Measurements from ENCODE around the gene SLC35F1. TPM values are rescaled to one million over a fixed set of nuclear protein-coding genes. Genes with fewer than 3 reads are reported as not detected.

SLC35F1 gene
- total and polyA plus RNA-seq, 10 of the 15 experiments (the other 5 are each of a cell fraction or from before 2014, with no cell fraction given) = 0.01 TPM; not detected in 9

GRCh38 chr6:117916483-117916882 lies 9.4 kb downstream of the SLC35F1 start:
- ChIA-PET POLR2A (no interaction called here), RAD21 (ENCODE audit: unreplicated experiment) (no interaction called here), CTCF (no interaction called here), SMC1A (ENCODE audit: uncharacterized antibody, unreplicated experiment) (no interaction called here)
- BruUV-seq (replicated peaks) = no TSS peak
- H2AFZ ChIP-seq (ENCODE audit: control insufficient read depth, low read depth, low read length) = no peak overlapping the region
- TF ChIP-seq ZSCAN29 (IDR thresholded peaks at IDR 0.05) (no peak), MXI1 (IDR thresholded peaks at IDR 0.05; ENCODE audit: low read depth, low read length) (no peak), RUNX3 (IDR thresholded peaks at IDR 0.05; ENCODE audit: low read length) (no peak), MTA3 (IDR thresholded peaks at IDR 0.05; ENCODE audit: borderline replicate concordance, low read length) (no peak), WRNIP1 (IDR thresholded peaks at IDR 0.05; ENCODE audit: borderline replicate concordance, low read depth, low read length) (no peak), CHD4 (IDR thresholded peaks at IDR 0.05) (no peak), IRF3 (IDR thresholded peaks at IDR 0.05) (no peak), NFXL1 (IDR thresholded peaks at IDR 0.05; ENCODE audit: borderline replicate concordance) (no peak), MAX (IDR thresholded peaks at IDR 0.05; ENCODE audit: low read depth, low read length) (no peak), IRF4 (IDR thresholded peaks at IDR 0.05; ENCODE audit: low read depth, low read length) (no peak), NR2C1 (IDR thresholded peaks at IDR 0.05) (no peak)
- no peak overlapping the region for H3K27ac ChIP-seq (ENCODE audit: control insufficient read depth, insufficient read depth)
- in situ Hi-C loops (cut with MboI) = no loop called here
- H3K4me1 ChIP-seq (ENCODE audit: control insufficient read depth, insufficient read depth, low read length) = no peaks in the 10 kb centered on the region
- peaks cover 0 to 9% of the 10 kb centered on the region in 2 experiments for H3K27me3 ChIP-seq (replicated peaks in 1 of 2; ENCODE audit: control insufficient read depth in 2 of 2, insufficient read depth in 2 of 2, low read length in 1 of 2)
- H3K9me3 ChIP-seq (replicated peaks; ENCODE audit: control insufficient read depth, insufficient read depth, low read length) = no peaks in the 10 kb centered on the region
- no peak overlapping the region for H3K4me3 ChIP-seq
- no peak overlapping the region for H3K9ac ChIP-seq (ENCODE audit: control insufficient read depth, insufficient read depth, low read length)
- no peaks in the 10 kb centered on the region for H3K79me2 ChIP-seq (ENCODE audit: control insufficient read depth, insufficient read depth, low read length)
- DNase-seq (ENCODE audit: low read depth, low spot score) (no peak), ATAC-seq (no peak), FAIRE-seq (no peak)
- H3K4me2 ChIP-seq (ENCODE audit: control insufficient read depth, insufficient read depth) = no peak overlapping the region
- no peaks in the 10 kb centered on the region for H4K20me1 ChIP-seq (ENCODE audit: control insufficient read depth, insufficient read depth)
- WGBS (ENCODE audit: insufficient coverage, insufficient replicate concordance, low lambda C conversion rate, missing lambda C conversion rate) = 0% methylated on average over 1 of the region's 1 CpG
- intact Hi-C loops (cut with micrococcal nuclease; ENCODE audit: unreplicated experiment) = no loop called here
- H3K36me3 ChIP-seq (ENCODE audit: control insufficient read depth in 2 of 2, insufficient read depth in 2 of 2, low read length in 1 of 2) = no peaks in the 10 kb centered on the region
